Activated CD8-positive, alpha-beta T cell treated with anti-CD3 and anti-CD28 coated beads for 36 hours (primary cell): Measurements from ENCODE around the gene MAP3K9. TPM values are rescaled to one million over a fixed set of nuclear protein-coding genes. Genes with fewer than 3 reads are reported as not detected.
A peak's percentile ranks its signal among the peaks of the same experiment; 100 is the strongest.

Experiments used
- ATAC-seq: fragments of 200-7000 bp; cut with Tn5 transposase; one replicate; pipeline ENCODE4 v1.10.0; 2021; ENCODE audit warnings: mild to moderate bottlenecking, moderate library complexity
- CTCF ChIA-PET: fragments of 350-600 bp; sonication (Branson Sonifier 250); formaldehyde crosslinking; loops from one replicate; lab custom pipeline; 2021; ENCODE audit warnings: antibody characterized with exemption; lab: Charles Lee
- POLR2A ChIA-PET: fragments of 350-600 bp; sonication (Branson Sonifier 250); formaldehyde crosslinking; loops from one replicate; lab custom pipeline; 2021; ENCODE audit warnings: antibody characterized with exemption; lab: Charles Lee
- DNase-seq: peaks from one replicate; pipeline ENCODE4 v3.0.0-alpha.2; 2020
- H3K27ac Mint-ChIP-seq: one replicate; pipeline ENCODE4 v1.8.0; 2021; ENCODE audit warnings: mild to moderate bottlenecking, mixed read lengths
- H3K27me3 Mint-ChIP-seq: one replicate; pipeline ENCODE4 v1.8.0; 2021; ENCODE audit warnings: mixed read lengths
- H3K36me3 Mint-ChIP-seq: one replicate; pipeline ENCODE4 v1.8.0; 2021; ENCODE audit warnings: low read depth, mixed read lengths
- H3K4me1 Mint-ChIP-seq: one replicate; pipeline ENCODE4 v1.8.0; 2021; ENCODE audit warnings: low read depth, mixed read lengths
- H3K4me3 Mint-ChIP-seq: one replicate; pipeline ENCODE4 v1.8.0; 2021; ENCODE audit warnings: mild to moderate bottlenecking, moderate library complexity, mixed read lengths
- H3K9me3 Mint-ChIP-seq: one replicate; pipeline ENCODE4 v1.8.0; 2021; ENCODE audit warnings: mixed read lengths
- intact Hi-C: fragments of 100-400 bp; cut with micrococcal nuclease; formaldehyde crosslinking; loops from one replicate; pipeline ENCODE4 v1.10.0; 2022
- total RNA-seq, 2 experiments: library from RNA; stranded (reverse); gene quantifications; one replicate each; pipeline ENCODE4 v1.2.3, GENCODE V29; 2021
- TF ChIP-seq, protein P1 (sequence below): fragments of 200-600 bp; IDR thresholded peaks from one replicate; pipeline ENCODE4 v1.8.0; 2022; ENCODE audit warnings: antibody characterized with exemption, mild to moderate bottlenecking

Gene MAP3K9
- total RNA-seq, 2 experiments from 2014 or later: 8.0 to 9.6 TPM

DNA sequence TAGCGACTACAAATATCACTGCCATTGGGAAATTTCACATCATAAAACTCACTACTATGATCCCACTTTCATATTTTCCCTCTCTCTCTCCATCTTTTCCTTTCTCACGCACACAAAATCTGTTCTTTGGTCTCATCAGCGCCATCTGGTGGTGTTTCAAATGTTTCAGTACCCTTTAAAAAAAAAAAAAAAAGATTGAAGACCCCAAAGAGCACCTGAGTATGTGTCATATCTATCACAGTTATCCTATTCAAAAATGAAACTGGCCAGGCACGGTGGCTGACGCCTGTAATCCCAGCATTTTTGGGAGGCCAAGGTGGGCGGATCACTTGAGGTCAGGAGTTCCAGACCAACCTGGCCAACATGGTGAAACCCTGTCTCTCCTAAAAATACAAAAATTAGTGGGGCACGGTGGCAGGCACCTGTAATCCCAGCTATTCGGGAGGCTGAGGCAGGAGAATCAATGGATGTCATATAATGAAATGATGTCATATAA is 95.2 kb downstream of the MAP3K9 start:
- POLR2A ChIA-PET: interaction anchor here (0.6 kb wide), 1 partner anchor 114 kb away, joined by 3 read pairs; the partner anchor contains the start of gene MED6
- H3K27ac Mint-ChIP-seq: no peak overlapping the region

DNA sequence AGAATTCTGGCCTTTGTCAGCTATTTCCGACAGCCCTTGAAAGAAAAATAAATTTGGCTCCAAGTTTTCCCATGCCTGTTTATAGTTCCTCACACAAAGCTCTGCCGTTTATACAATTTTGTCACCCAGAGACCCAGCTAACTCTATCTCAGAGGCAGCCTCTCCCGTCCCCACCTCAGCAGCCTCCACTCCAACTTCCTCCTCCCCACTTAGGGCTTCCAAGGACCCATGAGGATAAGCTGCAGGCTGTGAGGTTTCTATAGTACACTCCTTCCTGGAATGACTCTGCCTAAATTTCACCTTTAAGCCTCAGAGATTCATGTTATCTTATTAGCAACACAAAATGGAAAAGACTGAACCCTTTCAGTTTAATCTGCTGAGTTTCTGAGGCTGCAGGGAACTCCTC is 95.8 kb downstream of the MAP3K9 start:
- Mint-ChIP-seq H3K27me3 (no peaks in the 10 kb centered on the region), H3K36me3 (no peaks in the 10 kb centered on the region), H3K9me3 (no peaks in the 10 kb centered on the region), H3K27ac (no peak overlapping the region), H3K4me1 (peaks cover 2% of the 10 kb centered on the region), H3K4me3 (no peak overlapping the region)
- CTCF ChIA-PET: interaction anchor here (0.9 to 6.9 kb wide), 19 partner anchors 9 to 111 kb away, joined by 3 to 102 read pairs (median 4); partner anchors contain the start of genes MAP3K9 and TTC9
- no peak for DNase-seq
- TF ChIP-seq, protein P1, sequence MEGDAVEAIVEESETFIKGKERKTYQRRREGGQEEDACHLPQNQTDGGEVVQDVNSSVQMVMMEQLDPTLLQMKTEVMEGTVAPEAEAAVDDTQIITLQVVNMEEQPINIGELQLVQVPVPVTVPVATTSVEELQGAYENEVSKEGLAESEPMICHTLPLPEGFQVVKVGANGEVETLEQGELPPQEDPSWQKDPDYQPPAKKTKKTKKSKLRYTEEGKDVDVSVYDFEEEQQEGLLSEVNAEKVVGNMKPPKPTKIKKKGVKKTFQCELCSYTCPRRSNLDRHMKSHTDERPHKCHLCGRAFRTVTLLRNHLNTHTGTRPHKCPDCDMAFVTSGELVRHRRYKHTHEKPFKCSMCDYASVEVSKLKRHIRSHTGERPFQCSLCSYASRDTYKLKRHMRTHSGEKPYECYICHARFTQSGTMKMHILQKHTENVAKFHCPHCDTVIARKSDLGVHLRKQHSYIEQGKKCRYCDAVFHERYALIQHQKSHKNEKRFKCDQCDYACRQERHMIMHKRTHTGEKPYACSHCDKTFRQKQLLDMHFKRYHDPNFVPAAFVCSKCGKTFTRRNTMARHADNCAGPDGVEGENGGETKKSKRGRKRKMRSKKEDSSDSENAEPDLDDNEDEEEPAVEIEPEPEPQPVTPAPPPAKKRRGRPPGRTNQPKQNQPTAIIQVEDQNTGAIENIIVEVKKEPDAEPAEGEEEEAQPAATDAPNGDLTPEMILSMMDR: no peak
- intact Hi-C loops: loop anchor here (10.0 kb wide), 1 partner anchor 101 kb away; no protein-coding TSS in a partner anchor
- ATAC-seq: no peak
- POLR2A ChIA-PET: interaction anchor here (0.9 kb wide), 1 partner anchor 9 kb away, joined by 3 read pairs; no protein-coding TSS in a partner anchor

More for the DNA sequence above, 95.2 kb downstream of the MAP3K9 start:
- H3K9me3 Mint-ChIP-seq: no peaks in the 10 kb centered on the region
- intact Hi-C loops: loop anchor here (1.0 to 10.0 kb wide), 2 partner anchors 92 to 101 kb away; no protein-coding TSS in a partner anchor
- CTCF ChIA-PET: interaction anchor here (0.7 to 6.9 kb wide), 15 partner anchors 9 to 114 kb away, joined by 3 to 102 read pairs (median 4); partner anchors contain the start of gene TTC9
- ATAC-seq: peak; percentile 64
- TF ChIP-seq, protein P1: peak; percentile 97
- no peak overlapping the region for H3K4me3 Mint-ChIP-seq
- H3K4me1 Mint-ChIP-seq: peaks cover 2% of the 10 kb centered on the region
- H3K36me3 Mint-ChIP-seq: no peaks in the 10 kb centered on the region
- H3K27me3 Mint-ChIP-seq: no peaks in the 10 kb centered on the region
- peak; percentile 70 for DNase-seq

DNA sequence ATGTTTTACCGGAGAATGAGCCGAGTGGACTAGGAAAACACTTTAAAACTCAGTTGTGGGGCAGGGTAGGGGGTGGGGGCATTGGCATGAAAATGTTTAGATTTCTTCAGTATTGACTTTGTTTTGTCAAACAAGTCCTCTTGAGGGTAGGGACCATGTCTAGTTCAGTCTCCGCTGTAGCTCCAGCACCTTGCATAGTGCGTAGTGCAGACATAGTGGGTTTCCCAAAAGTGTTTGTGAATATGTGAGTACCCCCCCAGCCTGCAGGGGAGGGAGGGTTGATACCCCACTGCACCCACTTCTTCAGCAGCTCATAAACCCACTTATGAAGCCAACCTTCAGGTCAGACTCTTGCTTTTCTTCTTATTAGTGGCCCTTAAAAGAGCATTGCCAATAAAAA is 96.2 kb downstream of the MAP3K9 start:
- no peak overlapping the region for H3K4me3 Mint-ChIP-seq
- no peak overlapping the region for H3K27ac Mint-ChIP-seq
- peaks cover 2% of the 10 kb centered on the region for H3K4me1 Mint-ChIP-seq
- ChIA-PET CTCF (interaction anchor here (0.9 to 6.9 kb wide), 19 partner anchors 10 to 111 kb away, joined by 3 to 102 read pairs (median 4); partner anchors contain the start of genes MAP3K9 and TTC9), POLR2A (interaction anchor here (0.9 kb wide), 1 partner anchor 10 kb away, joined by 3 read pairs; no protein-coding TSS in a partner anchor)
- TF ChIP-seq, protein P1: no peak
- DNase-seq (no peak), ATAC-seq (no peak)
- H3K9me3 Mint-ChIP-seq: no peaks in the 10 kb centered on the region
- intact Hi-C loops: loop anchor here (10.0 kb wide), 1 partner anchor 102 kb away; no protein-coding TSS in a partner anchor
- H3K27me3 Mint-ChIP-seq: no peaks in the 10 kb centered on the region
- no peaks in the 10 kb centered on the region for H3K36me3 Mint-ChIP-seq

DNA sequence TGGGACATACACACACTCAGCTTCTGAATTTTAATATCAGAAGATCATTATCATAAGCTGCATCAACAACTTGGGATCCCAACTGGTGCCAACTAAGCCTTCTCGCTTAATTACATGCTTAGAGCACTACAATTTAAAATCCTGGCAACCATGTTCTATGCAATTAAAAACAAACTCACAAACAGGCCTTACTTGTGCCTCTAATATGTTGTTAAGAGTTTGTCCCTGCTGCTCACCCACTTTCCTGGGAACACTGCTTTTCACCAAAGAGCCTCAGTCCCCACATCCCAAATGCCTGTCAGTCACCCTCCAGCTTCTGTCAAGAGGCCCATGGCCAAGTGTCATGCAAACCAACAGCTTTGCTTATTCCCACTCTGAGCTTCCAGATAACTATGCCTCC is 97.9 kb downstream of the MAP3K9 start:
- DNase-seq (no peak), ATAC-seq (no peak)
- intact Hi-C loops: loop anchor here (10.0 kb wide), 1 partner anchor 103 kb away; no protein-coding TSS in a partner anchor
- ChIA-PET CTCF (interaction anchor here (0.8 to 6.9 kb wide), 3 partner anchors 9 to 88 kb away, joined by 3 to 102 read pairs (median 3); no protein-coding TSS in a partner anchor), POLR2A (no interaction called here)
- Mint-ChIP-seq H3K27me3 (no peaks in the 10 kb centered on the region), H3K4me3 (no peak overlapping the region), H3K27ac (no peak overlapping the region), H3K4me1 (peaks cover 8% of the 10 kb centered on the region), H3K36me3 (no peaks in the 10 kb centered on the region), H3K9me3 (no peaks in the 10 kb centered on the region)
- TF ChIP-seq, protein P1: no peak
